ENCODE data around the gene PRKD2.
A peak's percentile ranks its signal among the peaks of the same experiment; 100 is the strongest.

Gene PRKD2

DNA sequence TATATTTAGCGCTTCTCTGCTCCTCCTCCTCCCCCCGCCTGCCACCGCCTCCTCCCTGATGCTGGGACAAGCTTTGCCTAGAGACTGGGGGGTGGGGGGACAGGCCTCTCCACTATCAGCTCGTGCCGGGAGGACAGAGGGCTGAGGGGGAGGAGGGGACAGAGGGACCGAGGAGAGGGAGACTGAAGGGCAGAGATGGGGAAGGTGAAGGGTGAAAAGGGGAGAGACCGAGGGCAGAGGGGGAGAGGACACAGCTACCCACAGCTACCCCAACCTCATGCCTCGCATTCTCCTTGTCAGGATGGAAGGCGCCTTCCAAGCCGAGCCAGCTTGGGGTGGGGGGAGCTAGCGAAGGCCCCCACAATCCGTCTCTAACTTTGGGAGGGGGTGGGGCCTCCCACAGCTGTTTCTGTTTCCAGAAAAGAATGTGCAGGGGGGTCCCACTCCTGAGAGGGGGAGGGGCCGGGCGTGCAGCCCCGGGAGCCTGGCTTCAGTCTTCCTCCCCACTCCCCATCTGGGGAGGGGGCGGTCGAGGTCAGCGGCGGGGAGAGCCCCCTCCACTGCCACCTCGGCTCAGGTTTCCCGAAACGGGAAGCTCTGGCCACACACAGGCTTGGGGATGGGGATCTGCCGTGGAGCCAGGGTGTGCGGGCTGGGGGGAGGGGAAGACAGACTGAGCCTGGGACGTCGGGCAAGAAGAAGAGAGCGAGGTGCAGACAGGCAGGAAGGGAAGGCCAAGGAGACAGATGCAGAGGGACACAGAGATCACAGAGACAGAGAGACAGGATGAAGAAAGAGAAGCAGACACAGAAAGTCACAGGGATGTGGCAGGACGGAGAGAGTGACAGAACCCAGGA, 57.5 kb downstream of the PRKD2 start:
- peaks cover 46% of the 10 kb centered on the region for H3K27me3 Mint-ChIP-seq
- peaks cover 22% of the 10 kb centered on the region for H3K4me1 Mint-ChIP-seq
- peak overlapping the region; percentile 76 for H3K4me3 Mint-ChIP-seq
- peaks cover 3% of the 10 kb centered on the region for H3K36me3 Mint-ChIP-seq (ENCODE audit: insufficient read depth)
- no peak for ATAC-seq (replicated peaks; ENCODE audit: extremely low read depth, poor library complexity, severe bottlenecking)
- no peaks in the 10 kb centered on the region for H3K9me3 Mint-ChIP-seq
- no peak overlapping the region for H3K27ac Mint-ChIP-seq (ENCODE audit: low read depth)
- DNase-seq (ENCODE audit: low spot score in 2 of 2) = no peak

DNA sequence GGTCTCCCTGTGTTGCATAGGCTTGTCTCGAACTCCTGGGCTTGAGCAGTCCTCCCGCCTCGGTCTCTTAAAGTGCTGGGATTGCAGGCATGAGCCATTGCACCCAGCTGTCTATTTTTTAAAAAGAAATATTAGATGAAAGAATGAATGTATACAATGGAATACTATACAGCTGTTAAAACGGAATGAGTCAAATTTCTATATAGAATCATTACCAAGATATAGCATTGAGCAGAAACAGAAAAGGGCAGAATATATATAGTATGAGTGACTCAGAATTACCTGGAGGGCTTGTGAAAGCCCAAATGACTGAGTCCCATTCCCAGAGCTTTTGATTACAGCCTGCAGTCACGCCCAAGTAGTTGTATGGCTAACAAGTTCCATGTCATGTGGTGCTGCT, 60.4 kb downstream of the PRKD2 start:
- Mint-ChIP-seq H3K4me3 (no peak overlapping the region), H3K27ac (ENCODE audit: low read depth) (no peak overlapping the region), H3K36me3 (ENCODE audit: insufficient read depth) (peaks cover 3% of the 10 kb centered on the region), H3K9me3 (no peaks in the 10 kb centered on the region), H3K27me3 (peaks cover 70% of the 10 kb centered on the region), H3K4me1 (peaks cover 15% of the 10 kb centered on the region)
- ATAC-seq (replicated peaks; ENCODE audit: extremely low read depth, poor library complexity, severe bottlenecking) = no peak
- DNase-seq (ENCODE audit: low spot score in 2 of 2) = no peak

DNA sequence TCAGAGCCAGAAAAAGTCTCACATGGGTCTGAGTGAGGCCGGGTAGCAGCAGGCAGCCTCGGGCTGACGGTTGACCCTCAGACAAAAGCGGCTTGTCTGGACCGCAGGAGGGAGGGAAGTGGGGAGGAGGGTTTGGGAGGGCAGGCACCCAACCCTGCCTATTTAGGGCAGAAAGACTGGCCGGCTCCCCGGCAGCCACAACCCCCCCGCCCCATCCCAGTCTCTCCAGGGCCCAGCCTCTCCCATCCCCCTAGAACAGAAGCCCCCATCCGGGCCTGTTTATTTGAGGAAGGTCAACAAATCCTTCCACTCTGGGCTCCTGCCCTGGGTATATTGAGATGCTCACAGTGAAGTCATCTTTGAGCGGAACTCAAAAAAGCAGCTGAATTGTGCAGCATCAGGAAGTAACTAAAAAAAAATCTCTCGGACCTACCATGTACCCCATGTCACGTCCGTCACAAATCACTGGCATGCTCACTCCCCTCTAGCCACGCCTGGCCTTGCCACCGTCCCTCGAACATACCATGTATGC, 62.2 kb downstream of the PRKD2 start:
- DNase-seq (ENCODE audit: low spot score in 2 of 2) (no peak), ATAC-seq (replicated peaks; ENCODE audit: extremely low read depth, poor library complexity, severe bottlenecking) (no peak)
- H3K4me1 Mint-ChIP-seq = peaks cover 3% of the 10 kb centered on the region
- no peaks in the 10 kb centered on the region for H3K9me3 Mint-ChIP-seq
- H3K36me3 Mint-ChIP-seq (ENCODE audit: insufficient read depth) = no peaks in the 10 kb centered on the region
- peaks cover 83% of the 10 kb centered on the region for H3K27me3 Mint-ChIP-seq
- no peak overlapping the region for H3K4me3 Mint-ChIP-seq
- H3K27ac Mint-ChIP-seq (ENCODE audit: low read depth) = no peak overlapping the region

DNA sequence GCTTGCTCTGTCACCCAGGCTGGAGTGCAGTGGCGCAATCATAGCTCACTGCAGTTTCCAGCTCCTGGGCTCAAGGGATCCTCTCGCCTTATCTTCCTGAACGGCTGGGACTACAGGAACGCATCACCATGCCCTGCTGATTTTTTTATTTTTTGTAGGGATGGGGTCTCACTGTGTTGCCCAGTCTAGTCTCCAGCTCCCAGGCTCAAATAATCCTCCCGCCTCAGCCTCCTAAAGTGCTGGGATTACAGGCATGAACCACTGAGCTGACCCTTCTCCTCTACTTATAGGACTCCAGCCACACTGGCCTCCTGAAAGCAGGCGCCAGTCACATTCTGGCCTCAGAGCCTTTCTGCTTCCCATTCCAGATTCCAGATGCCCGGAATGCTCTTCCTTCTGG, 66.5 kb downstream of the PRKD2 start:
- no peak overlapping the region for H3K4me3 Mint-ChIP-seq
- H3K4me1 Mint-ChIP-seq = peaks cover 8% of the 10 kb centered on the region
- no peaks in the 10 kb centered on the region for H3K36me3 Mint-ChIP-seq (ENCODE audit: insufficient read depth)
- ATAC-seq (replicated peaks; ENCODE audit: extremely low read depth, poor library complexity, severe bottlenecking) (no peak), DNase-seq (ENCODE audit: low spot score in 2 of 2) (no peak)
- H3K9me3 Mint-ChIP-seq = no peaks in the 10 kb centered on the region
- peaks cover 86% of the 10 kb centered on the region for H3K27me3 Mint-ChIP-seq
- H3K27ac Mint-ChIP-seq (ENCODE audit: low read depth) = no peak overlapping the region

DNA sequence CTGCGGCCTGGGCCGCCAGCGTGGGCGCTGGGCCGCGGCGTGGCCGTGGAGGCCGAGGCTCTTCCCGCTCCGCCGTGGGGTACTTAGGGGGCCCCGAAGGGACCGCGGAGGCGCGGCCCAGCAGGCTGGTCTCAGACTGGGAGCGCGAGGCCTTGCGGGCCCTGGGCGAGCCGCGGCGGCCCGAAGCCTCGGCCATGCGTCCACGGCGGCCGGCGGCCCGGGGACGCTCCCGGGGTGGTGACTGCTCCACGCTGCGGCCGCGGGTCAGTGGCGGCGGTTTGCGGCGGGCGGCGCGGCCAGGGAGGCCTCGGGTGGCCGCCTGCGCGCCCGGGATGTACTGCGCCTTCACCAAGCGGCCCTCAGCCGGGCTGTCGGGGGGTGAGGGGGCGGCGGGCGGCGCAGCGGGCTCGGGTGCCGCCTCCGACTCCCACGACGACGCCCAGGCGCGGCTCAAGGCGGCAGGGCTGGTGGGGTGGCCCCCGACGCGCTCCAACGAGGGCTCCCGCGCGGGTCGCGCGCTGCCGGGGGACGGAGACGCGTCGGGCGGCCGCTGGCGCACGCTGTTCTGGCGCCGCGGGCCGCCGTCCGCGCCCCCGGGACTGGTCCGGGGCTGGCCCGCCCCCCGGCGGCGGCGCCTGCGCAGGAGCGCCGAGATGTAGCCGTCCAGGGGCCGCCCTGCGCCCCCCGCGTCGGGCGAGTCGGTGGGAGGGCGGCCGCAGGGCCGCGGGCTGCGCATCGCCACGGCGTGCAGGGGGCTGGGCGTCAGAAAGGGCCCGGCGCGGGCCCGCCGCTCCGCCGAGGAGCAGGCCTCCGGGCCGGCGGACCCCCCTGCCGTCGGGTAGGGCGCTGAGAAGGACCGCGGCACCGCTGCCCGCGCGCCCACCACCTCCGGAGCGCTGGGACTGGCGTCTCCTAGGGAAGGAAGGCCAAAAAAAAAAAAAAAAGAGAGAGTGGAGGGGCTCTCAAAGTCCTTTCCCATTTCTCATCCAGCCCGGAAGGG, 67.7 kb downstream of the PRKD2 start:
- Mint-ChIP-seq H3K27ac (ENCODE audit: low read depth) (no peak overlapping the region), H3K27me3 (peaks cover 81% of the 10 kb centered on the region)

DNA sequence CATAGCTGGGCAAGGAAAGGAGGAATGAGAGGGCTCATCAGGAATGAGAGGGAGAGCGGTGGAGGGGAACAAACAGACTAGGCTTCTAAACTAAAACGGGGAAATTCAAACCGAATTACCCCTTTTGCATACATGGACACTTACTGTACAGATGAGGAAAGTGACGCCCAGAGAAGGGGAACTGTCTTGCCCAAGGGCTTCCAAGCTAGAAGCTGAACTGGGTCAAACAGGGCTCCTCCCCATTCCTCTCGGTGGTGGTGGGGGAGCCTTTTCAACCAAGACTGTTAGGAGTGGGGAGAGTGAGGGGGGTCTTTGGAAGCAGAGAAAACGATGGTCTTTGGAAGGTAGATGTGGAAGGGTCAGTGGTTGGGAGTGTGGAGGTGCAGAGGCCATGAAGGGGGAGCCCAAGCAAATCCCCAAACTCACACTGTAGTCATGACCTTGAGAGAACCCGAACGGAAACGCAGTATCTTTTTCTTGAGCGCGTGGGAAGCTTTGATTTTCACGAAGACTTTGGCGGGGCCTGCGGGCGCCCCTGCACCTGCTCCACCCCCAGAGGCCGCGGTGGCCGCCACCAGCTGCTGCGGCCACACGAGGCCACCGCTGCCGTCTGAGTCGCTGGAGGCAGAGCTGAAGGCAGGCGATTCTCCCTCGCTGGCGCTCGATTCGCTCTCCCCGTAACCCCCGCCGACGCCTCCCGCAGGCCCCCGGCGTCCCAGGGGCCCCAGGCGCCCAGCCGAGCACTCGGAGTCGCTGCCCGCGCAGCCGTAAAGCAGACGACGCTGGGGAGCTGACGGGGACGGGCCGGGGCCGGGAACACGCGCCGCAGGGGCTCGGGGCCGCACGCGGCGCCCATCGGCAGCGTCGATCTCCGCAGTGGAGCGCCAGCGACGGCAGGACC, 68.6 kb downstream of the PRKD2 start:
- Mint-ChIP-seq H3K4me3 (peak overlapping the region; percentile 8), H3K27me3 (peaks cover 73% of the 10 kb centered on the region), H3K9me3 (no peaks in the 10 kb centered on the region), H3K27ac (ENCODE audit: low read depth) (no peak overlapping the region), H3K36me3 (ENCODE audit: insufficient read depth) (no peaks in the 10 kb centered on the region), H3K4me1 (peaks cover 8% of the 10 kb centered on the region)
- no peak for DNase-seq (ENCODE audit: low spot score in 2 of 2)
- ATAC-seq (replicated peaks; ENCODE audit: extremely low read depth, poor library complexity, severe bottlenecking) = peak; percentile 10

More for the DNA sequence above, 67.7 kb downstream of the PRKD2 start:
- Mint-ChIP-seq H3K36me3 (ENCODE audit: insufficient read depth) (no peaks in the 10 kb centered on the region), H3K9me3 (no peaks in the 10 kb centered on the region), H3K4me3 (no peak overlapping the region), H3K4me1 (peaks cover 8% of the 10 kb centered on the region)
- no peak for ATAC-seq (replicated peaks; ENCODE audit: extremely low read depth, poor library complexity, severe bottlenecking)
- no peak for DNase-seq (ENCODE audit: low spot score in 2 of 2)

DNA sequence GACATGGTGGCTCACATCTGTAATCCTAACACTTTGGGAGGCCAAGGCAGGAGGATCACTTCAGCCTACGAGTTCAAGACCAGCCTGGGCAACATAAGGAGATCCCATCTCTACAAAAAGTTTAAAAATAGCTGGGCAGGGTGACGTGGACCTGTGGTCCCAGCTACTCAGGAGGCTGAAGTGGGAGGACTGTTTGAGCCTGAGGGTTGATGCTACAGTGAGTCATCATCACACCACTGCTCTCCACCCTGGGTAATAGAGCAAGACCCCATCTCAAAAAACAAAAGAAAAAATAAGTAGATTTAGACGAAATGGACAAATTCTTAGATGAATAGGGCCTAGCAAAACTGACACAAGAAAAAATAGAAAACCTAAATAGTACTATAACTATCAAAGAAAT, 70.5 kb downstream of the PRKD2 start:
- peaks cover 69% of the 10 kb centered on the region for H3K27me3 Mint-ChIP-seq
- H3K9me3 Mint-ChIP-seq = no peaks in the 10 kb centered on the region
- peaks cover 8% of the 10 kb centered on the region for H3K4me1 Mint-ChIP-seq
- ATAC-seq (replicated peaks; ENCODE audit: extremely low read depth, poor library complexity, severe bottlenecking) (no peak), DNase-seq (ENCODE audit: low spot score in 2 of 2) (no peak)
- H3K4me3 Mint-ChIP-seq = no peak overlapping the region
- H3K36me3 Mint-ChIP-seq (ENCODE audit: insufficient read depth) = no peaks in the 10 kb centered on the region
- no peak overlapping the region for H3K27ac Mint-ChIP-seq (ENCODE audit: low read depth)

DNA sequence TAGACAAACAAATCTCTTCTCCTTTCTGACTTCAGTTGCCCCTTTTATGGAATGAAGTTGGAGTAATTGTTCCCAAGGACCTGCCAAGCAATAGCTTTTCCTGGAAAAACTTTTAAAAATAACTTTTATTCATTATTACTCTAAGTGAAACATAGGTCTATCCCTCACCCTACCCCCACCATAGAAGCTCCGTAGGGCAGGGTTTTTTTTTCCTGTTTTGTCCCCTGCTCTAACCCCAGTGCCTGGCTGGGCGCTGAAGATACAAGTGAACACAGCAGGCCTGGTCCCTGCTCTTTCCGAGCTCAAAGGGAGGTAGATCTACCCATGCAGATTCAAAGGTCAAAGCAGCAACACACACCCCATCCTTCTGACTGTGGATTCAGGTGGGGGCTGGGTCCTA, 72.2 kb downstream of the PRKD2 start:
- Mint-ChIP-seq H3K27me3 (peaks cover 62% of the 10 kb centered on the region), H3K9me3 (no peaks in the 10 kb centered on the region), H3K36me3 (ENCODE audit: insufficient read depth) (no peaks in the 10 kb centered on the region), H3K4me1 (peaks cover 8% of the 10 kb centered on the region), H3K27ac (ENCODE audit: low read depth) (no peak overlapping the region), H3K4me3 (no peak overlapping the region)
- ATAC-seq (replicated peaks; ENCODE audit: extremely low read depth, poor library complexity, severe bottlenecking) (no peak), DNase-seq (ENCODE audit: low spot score in 2 of 2) (no peak)

DNA sequence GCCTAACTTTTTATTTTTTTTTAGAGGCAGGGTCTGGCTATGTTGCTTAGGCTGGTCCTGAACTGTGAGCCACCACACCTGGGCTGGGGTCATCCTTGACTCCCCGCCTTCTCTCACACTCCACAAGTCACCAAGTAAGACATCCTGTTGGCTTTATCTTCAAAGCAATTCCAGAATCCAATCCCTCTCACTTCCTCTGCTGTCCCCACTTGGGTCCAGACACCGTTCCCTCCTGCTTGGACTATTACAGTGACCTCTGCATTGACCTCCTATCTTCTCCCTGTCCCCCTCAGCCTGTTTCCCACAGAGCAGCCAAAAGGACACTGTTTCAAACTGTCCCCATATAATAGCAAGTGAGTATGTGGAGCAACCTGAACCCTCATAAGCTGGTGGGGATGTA, 76.3 kb downstream of the PRKD2 start:
- H3K4me1 Mint-ChIP-seq = no peaks in the 10 kb centered on the region
- DNase-seq (ENCODE audit: low spot score in 2 of 2) = no peak
- H3K36me3 Mint-ChIP-seq (ENCODE audit: insufficient read depth) = peaks cover 1% of the 10 kb centered on the region
- peak overlapping the region; percentile 45 for H3K4me3 Mint-ChIP-seq
- no peak overlapping the region for H3K27ac Mint-ChIP-seq (ENCODE audit: low read depth)
- no peak for ATAC-seq (replicated peaks; ENCODE audit: extremely low read depth, poor library complexity, severe bottlenecking)
- H3K27me3 Mint-ChIP-seq = peaks cover 32% of the 10 kb centered on the region
- H3K9me3 Mint-ChIP-seq = no peaks in the 10 kb centered on the region

DNA sequence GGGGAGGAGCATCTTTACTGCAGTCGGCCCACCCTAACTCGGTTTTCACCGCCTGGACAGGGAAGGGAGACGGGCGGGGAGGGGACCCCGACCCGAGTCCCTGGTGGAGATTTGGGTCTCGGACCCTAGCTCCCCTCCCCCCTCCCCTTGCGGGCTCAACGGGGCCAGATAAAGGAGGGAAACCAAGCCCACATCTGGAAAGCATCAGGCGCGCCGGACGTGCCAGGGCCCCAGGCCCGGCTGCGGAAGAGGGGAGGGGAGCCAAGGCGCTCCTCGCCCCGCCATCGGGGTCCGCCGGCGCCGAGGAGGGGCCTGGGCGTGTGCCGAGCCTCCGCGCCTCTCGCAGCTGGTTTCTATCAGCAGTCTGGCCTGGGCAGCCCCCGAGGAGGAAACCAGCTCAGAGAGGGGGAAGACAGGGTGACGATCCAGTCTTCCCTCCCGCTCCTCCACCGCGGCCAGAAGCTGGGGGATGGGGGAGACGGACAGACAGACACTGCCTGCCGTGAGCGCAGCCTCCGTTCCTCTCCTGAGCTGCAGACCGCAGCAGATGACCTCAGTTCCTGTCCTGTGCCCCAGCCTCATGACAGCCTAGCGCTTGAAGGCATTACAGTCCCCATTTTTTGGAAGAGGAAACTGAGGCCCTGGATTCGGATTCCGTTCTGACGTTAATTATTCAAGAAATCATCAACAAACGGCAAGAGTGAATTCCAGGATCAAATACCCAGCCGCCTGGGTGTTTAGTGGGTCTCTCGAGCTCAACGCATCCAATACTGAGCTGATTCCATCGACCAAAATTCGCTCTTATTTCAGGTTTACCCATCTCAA, 77.3 kb downstream of the PRKD2 start:
- ATAC-seq (replicated peaks; ENCODE audit: extremely low read depth, poor library complexity, severe bottlenecking) (no peak), DNase-seq (ENCODE audit: low spot score in 2 of 2) (no peak)
- H3K27me3 Mint-ChIP-seq = peaks cover 22% of the 10 kb centered on the region
- H3K9me3 Mint-ChIP-seq = no peaks in the 10 kb centered on the region
- no peak overlapping the region for H3K27ac Mint-ChIP-seq (ENCODE audit: low read depth)
- peak overlapping the region; percentile 45 for H3K4me3 Mint-ChIP-seq
- H3K36me3 Mint-ChIP-seq (ENCODE audit: insufficient read depth) = peaks cover 3% of the 10 kb centered on the region
- H3K4me1 Mint-ChIP-seq = no peaks in the 10 kb centered on the region

DNA sequence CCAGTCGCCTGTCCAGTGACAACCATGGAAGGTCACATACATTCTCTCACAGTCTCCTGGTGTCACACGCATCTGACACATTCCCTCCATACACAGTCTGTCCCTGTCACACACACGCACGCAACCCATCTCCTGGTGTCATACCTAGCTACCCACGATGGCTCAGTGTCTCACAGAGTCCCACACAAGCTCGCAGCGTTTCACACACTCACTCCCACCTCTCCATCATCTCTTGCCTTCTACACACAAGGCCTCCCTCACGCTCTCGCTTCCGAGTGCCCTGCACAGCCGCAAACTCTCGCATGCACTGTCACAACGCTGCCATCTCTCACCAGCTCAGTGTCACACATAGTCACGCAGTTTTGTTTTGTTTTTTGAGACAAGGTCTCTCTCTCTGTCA, 79.7 kb downstream of the PRKD2 start:
- DNase-seq (ENCODE audit: low spot score in 2 of 2) = no peak
- peaks cover 3% of the 10 kb centered on the region for H3K36me3 Mint-ChIP-seq (ENCODE audit: insufficient read depth)

More for the DNA sequence above, 79.7 kb downstream of the PRKD2 start:
- H3K9me3 Mint-ChIP-seq = no peaks in the 10 kb centered on the region
- H3K27me3 Mint-ChIP-seq = peaks cover 10% of the 10 kb centered on the region
- peaks cover 11% of the 10 kb centered on the region for H3K4me1 Mint-ChIP-seq
- no peak overlapping the region for H3K27ac Mint-ChIP-seq (ENCODE audit: low read depth)
- H3K4me3 Mint-ChIP-seq = no peak overlapping the region
- ATAC-seq (replicated peaks; ENCODE audit: extremely low read depth, poor library complexity, severe bottlenecking) = no peak
